CD1c-positive myeloid dendritic cell (primary cell): Measurements from ENCODE around the gene TMEM63C.
"Not testable (repeated sequence)": the region's sequence is repeated elsewhere in the genome, so short reads cannot be mapped to it uniquely, and the experiment has no call there.

ENCODE experiments used
- DNase-seq: peaks from one replicate; pipeline ENCODE4 v3.0.0-alpha.2; 2016; ENCODE audit errors: extremely low spot score

Gene TMEM63C

GRCh38 chr14:77154421-77154820 is 27.2 kb upstream of the TMEM63C start:
- no peak for DNase-seq

- no peak for DNase-seq
These were observed 26.5 kb upstream of the TMEM63C start for GRCh38 chr14:77155083-77155482.

GRCh38 chr14:77157740-77158139 is 23.9 kb upstream of the TMEM63C start:
- no peak for DNase-seq

- no peak for DNase-seq
These were observed 23.3 kb upstream of the TMEM63C start for GRCh38 chr14:77158175-77158881.

- no peak for DNase-seq
These were observed 22.7 kb upstream of the TMEM63C start for GRCh38 chr14:77158882-77159255.

GRCh38 chr14:77161011-77161410 is 20.6 kb upstream of the TMEM63C start:
- no peak for DNase-seq

- no peak for DNase-seq
These were observed 11.6 kb upstream of the TMEM63C start for GRCh38 chr14:77170045-77170444.

GRCh38 chr14:77172916-77173315 is 8.7 kb upstream of the TMEM63C start:
- DNase-seq, result no peak

GRCh38 chr14:77173911-77174617 is 7.5 kb upstream of the TMEM63C start:
- DNase-seq, result not testable (repeated sequence)

GRCh38 chr14:77175843-77176242 is 5.8 kb upstream of the TMEM63C start:
- DNase-seq, result no peak

- DNase-seq, result peak; percentile 43
These were observed 3.9 kb upstream of the TMEM63C start for GRCh38 chr14:77177702-77178101.

GRCh38 chr14:77178656-77179055 is 2.9 kb upstream of the TMEM63C start:
- no peak for DNase-seq

- no peak for DNase-seq
These were observed 634 bp upstream of the TMEM63C start for GRCh38 chr14:77180726-77181602.

GRCh38 chr14:77183896-77184295 is 2.3 kb downstream of the TMEM63C start:
- DNase-seq, result no peak

- DNase-seq, result no peak
These were observed 2.9 kb downstream of the TMEM63C start for GRCh38 chr14:77184396-77185092.

- no peak for DNase-seq
These were observed 3.5 kb downstream of the TMEM63C start for GRCh38 chr14:77185093-77185465.

- no peak for DNase-seq
These were observed 5.5 kb downstream of the TMEM63C start for GRCh38 chr14:77186911-77187648.

GRCh38 chr14:77187649-77188012 is 6.0 kb downstream of the TMEM63C start:
- DNase-seq, result no peak

GRCh38 chr14:77189479-77189878 is 7.9 kb downstream of the TMEM63C start:
- DNase-seq, result no peak

- no peak for DNase-seq
These were observed 9.4 kb downstream of the TMEM63C start for GRCh38 chr14:77190977-77191376.

GRCh38 chr14:77194706-77195105 is 13.1 kb downstream of the TMEM63C start:
- DNase-seq, result no peak
